MM.1S (cell line): ENCODE data around the gene TMEM169.

ENCODE experiments used
- DNase-seq: peaks from one replicate; pipeline ENCODE4 v3.0.0-alpha.2; 2015
- H2AFZ ChIP-seq: fragments of 300-600 bp; sonication (generic); 2 replicates; pipeline ENCODE4 v1.6.0; 2016; ENCODE audit warnings: antibody characterized with exemption, low read length
- H3F3A ChIP-seq: fragments of 300-600 bp; sonication (generic); 2 replicates; pipeline ENCODE4 v1.6.1; 2016; ENCODE audit warnings: mild to moderate bottlenecking, antibody characterized with exemption, low read length, moderate library complexity, mixed read lengths; ENCODE audit not compliant: insufficient read depth
- H3K27ac ChIP-seq: fragments of 300-600 bp; sonication (generic); 2 replicates; pipeline ENCODE4 v1.5.1; 2016; ENCODE audit warnings: mild to moderate bottlenecking, low read length
- H3K27me3 ChIP-seq: fragments of 300-600 bp; sonication (generic); replicated peaks from 2 replicates; pipeline ENCODE4 v1.6.0; 2016; ENCODE audit warnings: low read length; ENCODE audit not compliant: insufficient read depth
- H3K36me3 ChIP-seq: fragments of 300-600 bp; sonication (generic); replicated peaks from 2 replicates; pipeline ENCODE4 v1.6.1; 2016; ENCODE audit warnings: mild to moderate bottlenecking, low read length, mixed read lengths; ENCODE audit not compliant: insufficient read depth
- H3K4me1 ChIP-seq: fragments of 300-600 bp; sonication (generic); 2 replicates; pipeline ENCODE4 v1.6.1; 2016; ENCODE audit warnings: low read length, mixed read lengths
- H3K4me2 ChIP-seq: fragments of 300-600 bp; sonication (generic); 2 replicates; pipeline ENCODE4 v1.6.0; 2016; ENCODE audit warnings: low read depth, low read length
- H3K4me3 ChIP-seq: fragments of 300-600 bp; sonication (generic); 2 replicates; pipeline ENCODE4 v1.5.1; 2016; ENCODE audit warnings: low read length, mixed read lengths
- H3K79me2 ChIP-seq: fragments of 300-600 bp; sonication (generic); 2 replicates; pipeline ENCODE4 v1.6.1; 2016; ENCODE audit warnings: mixed run types, low read length, mixed read lengths
- H3K9ac ChIP-seq: fragments of 300-600 bp; sonication (generic); 2 replicates; pipeline ENCODE4 v1.6.1; 2016; ENCODE audit warnings: low read length, mixed read lengths
- H3K9me2 ChIP-seq: fragments of 300-600 bp; sonication (generic); replicated peaks from 2 replicates; pipeline ENCODE4 v1.6.1; 2016; ENCODE audit warnings: mild to moderate bottlenecking, low read length, mixed read lengths; ENCODE audit not compliant: insufficient read depth
- H3K9me3 ChIP-seq: fragments of 300-600 bp; sonication (generic); replicated peaks from 2 replicates; pipeline ENCODE4 v1.6.1; 2016; ENCODE audit warnings: mild to moderate bottlenecking, low read length, mixed read lengths; ENCODE audit not compliant: insufficient read depth
- H4K20me1 ChIP-seq: fragments of 300-600 bp; sonication (generic); 2 replicates; pipeline ENCODE4 v1.6.1; 2016; ENCODE audit warnings: mild to moderate bottlenecking, low read length, moderate library complexity, mixed read lengths; ENCODE audit not compliant: insufficient read depth
- EZH2 ChIP-seq: fragments of 300-600 bp; sonication (generic); optimal IDR thresholded peaks from 2 replicates; pipeline ENCODE3; 2017; ENCODE audit warnings: low read depth, mild to moderate bottlenecking, antibody characterized with exemption, low read length, mixed read lengths
- EZH2phosphoT487 ChIP-seq: fragments of 300-600 bp; sonication (generic); IDR thresholded peaks from 2 replicates; pipeline ENCODE4 v1.6.1; 2018; ENCODE audit warnings: antibody characterized with exemption, low read length
- TF ChIP-seq, protein P1 (sequence below): fragments of 300-600 bp; sonication (generic); IDR thresholded peaks from 2 replicates; pipeline ENCODE4 v1.5.1; 2016; ENCODE audit warnings: antibody characterized with exemption, low read length, mixed read lengths

The TMEM169 gene

DNA sequence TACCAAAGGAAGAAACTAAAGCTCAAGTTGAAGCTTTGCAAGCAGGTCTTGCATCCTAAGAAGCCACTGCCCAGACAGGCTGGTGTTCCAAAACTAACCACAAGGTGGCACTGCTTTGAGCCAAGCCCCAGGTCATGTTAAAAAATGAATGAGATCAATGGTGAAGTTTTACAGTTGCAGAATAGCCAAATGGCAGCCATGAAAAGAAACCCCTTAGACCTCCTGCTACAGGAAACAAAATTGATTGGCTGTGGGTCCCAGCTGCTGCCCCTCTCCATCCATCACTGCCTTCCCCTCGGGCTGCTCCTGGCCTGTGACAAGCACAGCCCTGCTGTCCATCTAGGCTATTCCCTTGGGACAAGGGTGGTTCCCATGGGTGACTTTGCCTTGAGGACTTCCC is 47.7 kb upstream of the TMEM169 start:
- Histone ChIP-seq H3F3A (no peaks in the 10 kb centered on the region; the same call in 1 of the 2 replicates), H4K20me1 (no peaks in the 10 kb centered on the region), H3K27me3 (no peaks in the 10 kb centered on the region), H3K9ac (no peak overlapping the region), H2AFZ (no peak overlapping the region), H3K9me3 (no peaks in the 10 kb centered on the region), H3K27ac (no peak overlapping the region), H3K4me2 (no peak overlapping the region), H3K36me3 (no peaks in the 10 kb centered on the region), H3K79me2 (no peaks in the 10 kb centered on the region), H3K4me1 (peaks cover 10% of the 10 kb centered on the region; the same call in 1 of the 2 replicates), H3K9me2 (no peaks in the 10 kb centered on the region), H3K4me3 (no peak overlapping the region)
- TF ChIP-seq EZH2 (no peak), EZH2phosphoT487 (no peak)
- TF ChIP-seq, protein P1, sequence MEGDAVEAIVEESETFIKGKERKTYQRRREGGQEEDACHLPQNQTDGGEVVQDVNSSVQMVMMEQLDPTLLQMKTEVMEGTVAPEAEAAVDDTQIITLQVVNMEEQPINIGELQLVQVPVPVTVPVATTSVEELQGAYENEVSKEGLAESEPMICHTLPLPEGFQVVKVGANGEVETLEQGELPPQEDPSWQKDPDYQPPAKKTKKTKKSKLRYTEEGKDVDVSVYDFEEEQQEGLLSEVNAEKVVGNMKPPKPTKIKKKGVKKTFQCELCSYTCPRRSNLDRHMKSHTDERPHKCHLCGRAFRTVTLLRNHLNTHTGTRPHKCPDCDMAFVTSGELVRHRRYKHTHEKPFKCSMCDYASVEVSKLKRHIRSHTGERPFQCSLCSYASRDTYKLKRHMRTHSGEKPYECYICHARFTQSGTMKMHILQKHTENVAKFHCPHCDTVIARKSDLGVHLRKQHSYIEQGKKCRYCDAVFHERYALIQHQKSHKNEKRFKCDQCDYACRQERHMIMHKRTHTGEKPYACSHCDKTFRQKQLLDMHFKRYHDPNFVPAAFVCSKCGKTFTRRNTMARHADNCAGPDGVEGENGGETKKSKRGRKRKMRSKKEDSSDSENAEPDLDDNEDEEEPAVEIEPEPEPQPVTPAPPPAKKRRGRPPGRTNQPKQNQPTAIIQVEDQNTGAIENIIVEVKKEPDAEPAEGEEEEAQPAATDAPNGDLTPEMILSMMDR: peak; percentile 96
- DNase-seq: peak; percentile 76

DNA sequence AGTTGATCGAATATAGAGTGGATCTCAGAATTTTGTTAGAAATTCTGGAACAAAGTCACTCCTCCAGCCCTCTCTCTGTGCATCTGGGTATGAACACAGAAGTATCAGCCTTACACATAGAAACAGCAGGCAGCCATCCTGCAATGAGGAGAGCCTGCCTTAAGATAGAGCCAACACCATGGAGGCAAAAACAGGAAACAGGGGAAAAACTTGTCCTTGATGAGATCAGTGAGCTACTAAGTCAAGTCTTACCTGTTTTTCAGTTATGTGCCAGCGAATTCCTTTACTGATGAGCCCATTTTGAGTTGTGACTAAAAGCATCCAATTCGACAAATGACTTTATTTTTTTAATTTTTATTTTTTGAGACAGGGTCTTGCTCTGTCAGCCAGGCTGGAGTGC is 41.8 kb upstream of the TMEM169 start:
- Histone ChIP-seq H2AFZ (no peak overlapping the region), H3K9me2 (no peaks in the 10 kb centered on the region), H3K4me3 (no peak overlapping the region), H3K4me2 (no peak overlapping the region), H4K20me1 (no peaks in the 10 kb centered on the region), H3F3A (no peaks in the 10 kb centered on the region), H3K27ac (no peak overlapping the region), H3K4me1 (no peaks in the 10 kb centered on the region), H3K9me3 (no peaks in the 10 kb centered on the region), H3K79me2 (no peaks in the 10 kb centered on the region), H3K27me3 (no peaks in the 10 kb centered on the region), H3K36me3 (no peaks in the 10 kb centered on the region), H3K9ac (no peak overlapping the region)
- DNase-seq: no peak
- TF ChIP-seq EZH2phosphoT487: no peak
- TF ChIP-seq, protein P1: no peak
- no peak for TF ChIP-seq EZH2

DNA sequence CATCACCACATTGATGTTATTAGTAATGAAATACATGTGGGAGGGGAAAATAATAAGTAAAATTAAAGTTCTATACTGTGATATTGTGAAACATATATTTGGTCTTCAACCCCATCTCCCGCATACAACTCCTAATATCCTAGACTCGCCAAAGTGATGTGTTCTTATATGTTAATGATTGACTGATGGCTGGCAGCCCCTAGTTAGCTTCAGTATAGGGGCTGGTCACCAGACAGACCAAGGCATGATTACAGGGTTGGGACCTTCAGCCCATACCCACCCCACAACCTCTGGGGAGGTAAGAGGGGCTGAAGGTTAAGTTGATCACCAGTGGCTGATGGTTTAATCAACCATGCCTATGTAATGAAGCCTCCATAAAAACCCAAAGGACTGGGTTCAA is 40.3 kb upstream of the TMEM169 start:
- Histone ChIP-seq H2AFZ (no peak overlapping the region), H3K9ac (no peak overlapping the region), H3K4me2 (no peak overlapping the region), H3K79me2 (no peaks in the 10 kb centered on the region), H3K36me3 (no peaks in the 10 kb centered on the region), H3K27me3 (no peaks in the 10 kb centered on the region), H3K4me3 (no peak overlapping the region), H3K4me1 (no peaks in the 10 kb centered on the region), H3K27ac (no peak overlapping the region), H3K9me3 (no peaks in the 10 kb centered on the region), H3F3A (no peaks in the 10 kb centered on the region), H3K9me2 (no peaks in the 10 kb centered on the region), H4K20me1 (no peaks in the 10 kb centered on the region)
- no peak for TF ChIP-seq EZH2phosphoT487
- no peak for DNase-seq

DNA sequence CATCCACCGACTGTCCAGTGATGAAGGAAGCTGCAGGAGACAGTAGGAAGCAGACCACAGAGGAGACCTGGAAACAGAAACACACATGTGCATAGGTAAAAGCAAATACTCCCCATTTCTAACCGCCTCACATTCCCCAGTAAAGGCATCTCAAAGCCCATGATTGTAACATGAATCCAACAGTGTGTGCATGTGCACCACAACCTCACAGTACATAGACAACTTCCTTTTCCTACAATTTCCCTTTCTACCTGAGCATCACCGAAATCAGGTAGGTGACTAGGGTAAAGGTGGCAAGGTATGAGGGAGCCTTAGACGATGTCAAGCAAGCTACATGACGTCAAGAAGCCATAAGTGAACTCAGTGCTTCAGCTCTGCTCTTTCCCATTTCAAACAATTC is 37.8 kb upstream of the TMEM169 start:
- H3K79me2 ChIP-seq: no peaks in the 10 kb centered on the region
- H3K4me2 ChIP-seq: no peak overlapping the region
- no peak overlapping the region for H2AFZ ChIP-seq
- no peak overlapping the region for H3K4me3 ChIP-seq
- H3F3A ChIP-seq: no peaks in the 10 kb centered on the region
- no peak overlapping the region for H3K9ac ChIP-seq
- H3K9me3 ChIP-seq: no peaks in the 10 kb centered on the region
- H3K27ac ChIP-seq: no peak overlapping the region
- DNase-seq: no peak
- no peaks in the 10 kb centered on the region for H3K36me3 ChIP-seq
- H3K9me2 ChIP-seq: no peaks in the 10 kb centered on the region
- H3K4me1 ChIP-seq: no peaks in the 10 kb centered on the region
- TF ChIP-seq, protein P1: no peak
- TF ChIP-seq EZH2 (no peak), EZH2phosphoT487 (no peak)
- no peaks in the 10 kb centered on the region for H3K27me3 ChIP-seq
- no peaks in the 10 kb centered on the region for H4K20me1 ChIP-seq
